DMS53 (cell line): Measurements from ENCODE around the gene CAPN13.

ENCODE experiments used
- DNase-seq: peaks from one replicate; lab custom pipeline; 2025; lab: John Stamatoyannopoulos, UW

The CAPN13 gene

DNA sequence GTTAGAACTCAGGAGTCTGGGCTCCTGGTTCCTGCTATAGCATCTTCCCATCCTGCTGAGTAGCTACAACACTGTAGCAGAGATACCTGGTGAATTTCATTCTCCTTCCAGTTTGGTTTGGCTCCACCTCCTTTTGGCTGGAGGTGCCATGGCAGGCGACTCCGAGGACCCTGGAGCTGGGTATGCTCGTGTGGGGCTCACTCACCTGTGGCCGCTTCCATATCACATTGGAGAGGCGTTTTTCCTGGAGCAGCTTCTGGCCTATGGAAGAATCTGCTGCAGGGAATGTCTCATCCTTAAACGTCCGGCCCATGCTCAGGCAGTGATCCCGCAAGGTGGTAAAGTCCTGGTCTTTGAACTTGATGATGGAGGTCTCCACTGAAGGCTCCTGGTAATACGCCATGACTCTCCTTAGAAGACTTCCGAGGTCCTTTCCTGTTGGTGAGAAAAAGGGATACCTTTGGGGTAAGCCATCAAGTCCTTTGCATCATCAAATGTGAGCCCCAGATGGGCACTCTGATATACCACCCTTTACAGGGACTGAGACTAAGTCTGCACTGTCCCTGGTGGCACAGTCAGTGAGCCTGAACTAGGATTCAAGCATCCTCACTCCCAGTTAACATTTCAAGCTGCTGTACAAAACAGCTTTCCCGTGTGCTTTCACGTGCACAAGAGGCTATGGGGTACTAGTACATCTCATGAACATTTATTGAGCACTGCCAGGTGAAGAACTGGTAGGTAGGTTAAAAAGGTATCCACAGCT lies 20.1 kb downstream of the CAPN13 start:
- no peak for DNase-seq

GRCh38 chr2:30784682-30785081 lies 22.6 kb downstream of the CAPN13 start:
- DNase-seq = no peak

DNA sequence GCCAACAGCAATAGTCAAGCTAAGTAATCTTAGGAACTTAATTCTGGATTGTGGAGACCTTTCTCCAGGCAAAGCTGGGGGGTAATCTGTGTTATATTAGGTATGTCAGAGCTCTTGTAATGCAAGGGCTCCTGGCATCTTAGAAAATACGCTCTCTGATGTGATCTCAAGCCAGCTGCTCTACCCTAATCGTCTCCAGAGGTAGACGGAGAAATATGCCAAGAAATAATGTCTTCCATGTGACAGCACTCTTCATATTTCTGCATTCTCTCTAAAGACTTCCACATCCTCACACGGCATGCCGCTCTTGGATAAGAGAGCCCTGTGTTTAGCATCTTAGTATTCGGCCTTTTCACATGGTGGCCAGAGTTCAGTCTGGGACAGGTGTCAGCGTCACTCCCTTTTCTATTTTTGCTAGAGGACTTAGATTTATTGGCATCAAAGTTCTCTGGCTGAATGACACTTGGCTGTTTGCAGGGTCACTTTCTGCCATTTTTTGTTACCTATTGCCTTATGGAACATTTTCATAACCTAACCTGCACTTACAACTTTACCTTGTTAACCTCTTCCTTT lies 25.2 kb downstream of the CAPN13 start:
- DNase-seq = no peak

GRCh38 chr2:30781451-30781850 lies 25.8 kb downstream of the CAPN13 start:
- DNase-seq = no peak

DNA sequence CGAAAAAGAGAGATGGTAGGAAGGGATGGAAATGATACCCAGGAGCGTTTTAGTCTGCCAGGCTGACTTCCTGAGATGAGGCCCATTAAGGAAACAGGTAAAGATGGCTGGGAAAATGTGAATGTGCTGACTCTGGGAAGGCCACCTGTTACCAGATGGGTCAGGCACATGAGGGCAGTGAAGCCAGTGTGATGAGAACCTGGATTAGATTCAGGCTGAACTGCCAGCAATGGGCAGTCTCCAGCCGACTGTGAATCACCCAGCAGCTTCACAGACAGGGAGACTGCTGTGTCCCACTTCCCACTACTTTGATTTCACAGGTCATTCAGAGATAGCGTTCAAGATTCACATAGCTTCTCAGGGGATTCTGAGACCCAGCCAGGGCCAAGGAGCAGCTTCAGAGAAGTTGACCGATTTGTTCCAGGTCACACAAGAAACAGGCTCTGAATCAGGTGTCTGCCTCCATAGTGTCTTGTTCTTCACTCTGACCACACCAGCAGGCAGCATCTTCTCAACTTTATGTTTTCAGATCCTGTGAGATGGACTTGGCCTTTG lies 26.4 kb downstream of the CAPN13 start:
- DNase-seq = no peak

- DNase-seq = no peak
Observed at GRCh38 chr2:30778611-30779010, 28.6 kb downstream of the CAPN13 start.

GRCh38 chr2:30777661-30778505 lies 29.4 kb downstream of the CAPN13 start:
- no peak for DNase-seq

DNA sequence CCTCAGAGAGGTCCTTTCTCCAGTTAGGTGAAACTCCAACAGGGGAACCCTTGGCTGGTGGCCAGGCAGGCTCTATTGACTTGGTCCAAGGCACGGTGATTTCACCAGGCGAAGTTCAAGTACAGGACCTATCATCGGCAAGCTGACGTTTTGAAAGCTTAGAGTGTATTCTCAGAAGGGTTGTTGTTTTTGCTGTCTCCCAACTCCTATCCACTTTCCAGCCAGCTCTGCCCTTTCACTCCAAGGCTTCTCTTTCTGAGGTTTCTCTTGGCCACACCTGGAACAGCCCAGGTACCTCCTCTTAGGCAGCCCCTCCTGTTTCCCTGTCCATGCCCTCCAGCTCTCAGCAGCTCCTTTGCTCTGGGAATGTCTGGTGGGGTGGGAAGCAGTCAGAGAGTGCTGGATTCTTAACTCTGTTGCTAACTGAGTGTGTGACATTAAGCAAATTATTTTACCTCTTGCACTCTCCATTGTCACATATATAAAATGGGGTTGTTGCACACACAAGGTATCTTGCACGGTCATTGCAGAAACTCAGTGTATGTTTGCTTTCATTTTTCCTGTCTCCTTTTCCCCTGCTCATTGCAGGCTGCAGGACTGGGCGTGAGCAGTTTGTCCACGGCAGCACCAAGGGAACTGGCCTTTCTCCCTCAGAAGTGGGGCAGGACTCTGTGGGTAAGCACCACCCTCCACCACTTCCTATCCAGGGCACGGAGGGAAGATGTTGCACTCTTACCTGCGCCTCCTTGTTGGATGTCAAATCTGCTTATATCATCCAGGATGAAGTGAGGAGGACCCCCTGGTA lies 30.2 kb downstream of the CAPN13 start:
- DNase-seq = peak; percentile 6

GRCh38 chr2:30775833-30776232 lies 31.4 kb downstream of the CAPN13 start:
- DNase-seq = no peak

DNA sequence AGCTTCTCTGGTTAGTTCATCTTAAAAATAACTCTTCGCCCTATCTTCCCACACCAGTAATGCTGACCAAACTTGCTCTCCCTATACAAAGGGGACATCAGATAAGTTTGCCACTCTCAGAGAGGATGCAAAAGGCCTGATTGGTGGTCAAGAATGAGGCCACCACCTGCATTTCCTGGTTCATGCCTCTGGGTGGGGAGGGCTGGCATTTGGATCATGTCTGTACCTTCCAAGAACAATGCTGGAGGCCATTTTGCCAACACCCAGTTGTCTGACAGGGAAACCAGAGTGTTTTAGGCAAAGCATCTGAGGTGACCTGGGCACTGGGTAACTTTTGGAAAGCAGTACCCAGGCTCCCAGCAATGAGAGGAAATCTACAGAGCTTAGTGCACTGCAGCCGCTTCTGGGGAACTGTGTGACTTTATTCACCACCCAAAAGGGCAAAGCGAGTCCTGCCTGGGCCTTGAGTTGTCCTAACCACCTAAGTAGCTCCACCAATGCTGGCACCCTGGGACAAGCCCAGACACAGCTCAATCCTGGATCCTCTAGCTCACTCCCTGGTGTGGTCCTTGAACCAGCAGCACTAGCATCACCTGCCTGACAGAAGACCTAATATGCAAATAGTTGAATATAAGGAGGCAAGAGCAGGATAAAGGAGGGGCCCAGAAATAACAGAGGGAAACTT lies 35.1 kb downstream of the CAPN13 start:
- DNase-seq = no peak

DNA sequence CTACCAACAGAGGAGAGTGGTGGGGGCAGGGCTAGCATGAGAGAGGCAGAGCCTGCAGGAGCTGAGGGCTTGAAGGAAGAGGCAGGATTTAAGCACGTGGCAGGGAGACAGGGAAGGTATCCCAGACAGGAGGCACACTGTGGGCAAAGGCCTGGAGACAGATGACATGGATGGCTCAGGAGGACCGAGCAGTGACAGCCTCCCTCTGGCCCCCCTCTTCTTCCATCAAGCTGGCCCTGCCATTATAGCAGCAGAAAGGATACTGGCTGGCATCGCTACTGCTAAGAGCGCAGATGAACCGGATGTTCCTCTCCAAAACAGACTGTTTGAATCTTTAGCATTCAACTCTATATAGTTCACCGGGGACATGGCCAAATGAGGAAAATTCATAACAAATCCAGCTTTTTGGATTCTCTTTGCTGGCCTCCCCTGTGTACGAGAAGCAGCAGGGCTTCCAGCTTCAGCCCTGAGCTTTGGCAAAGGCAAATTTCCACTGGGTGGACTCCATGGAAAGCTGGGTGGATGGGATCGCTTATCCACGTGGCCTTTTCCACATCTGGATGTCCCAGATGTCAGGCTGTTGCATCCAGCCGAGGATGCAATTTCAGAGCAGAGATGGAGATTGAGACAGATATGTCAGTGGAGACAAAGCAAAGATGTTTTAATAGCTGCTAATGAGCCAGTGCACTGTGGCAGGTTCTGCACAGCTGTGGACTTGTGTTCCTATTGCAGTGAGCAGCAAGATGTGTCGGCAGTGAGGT lies 36.2 kb downstream of the CAPN13 start:
- DNase-seq = no peak

- no peak for DNase-seq
Observed at GRCh38 chr2:30769891-30770462, 37.3 kb downstream of the CAPN13 start.

GRCh38 chr2:30769481-30769780 lies 37.8 kb downstream of the CAPN13 start:
- DNase-seq = no peak

DNA sequence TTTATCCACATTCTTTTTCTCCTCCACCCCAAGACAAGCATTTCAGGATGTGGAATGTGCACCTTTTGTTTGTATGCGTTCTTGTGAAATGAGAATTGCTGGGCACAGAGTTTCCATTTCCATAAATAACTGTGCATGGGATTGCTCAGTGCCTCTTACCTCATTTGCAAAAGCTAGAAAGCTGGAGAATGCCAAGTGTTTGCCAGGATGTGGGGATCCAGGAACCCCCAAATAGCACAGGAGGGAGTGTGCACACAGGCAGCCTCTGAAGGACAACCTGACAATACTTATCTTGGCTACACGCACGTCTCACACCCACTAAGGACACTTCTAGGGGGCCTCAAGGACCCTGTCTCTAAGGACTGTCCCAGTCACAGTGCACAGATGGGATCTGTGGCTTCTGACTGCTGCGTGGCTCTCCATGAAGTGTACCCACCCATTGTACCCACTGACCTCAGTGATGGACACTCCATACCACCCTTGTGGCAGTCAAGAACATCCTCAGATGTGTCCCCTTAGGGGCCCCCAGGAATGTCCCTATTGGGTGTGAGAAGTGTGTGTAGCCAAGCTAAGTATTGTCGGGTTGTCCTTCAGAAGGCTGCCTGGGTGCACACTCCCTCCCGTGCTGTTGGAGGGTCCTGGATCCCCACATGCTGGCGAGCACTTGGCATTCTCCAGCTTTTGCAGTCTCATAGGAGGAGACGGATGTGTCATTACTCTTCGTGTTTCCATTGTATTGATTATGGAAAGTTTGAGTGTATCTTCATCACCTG lies 38.4 kb downstream of the CAPN13 start:
- DNase-seq = no peak

GRCh38 chr2:30768036-30768686 lies 39.1 kb downstream of the CAPN13 start:
- no peak for DNase-seq

- DNase-seq = no peak
Observed at GRCh38 chr2:30766666-30767065, 40.6 kb downstream of the CAPN13 start.

- no peak for DNase-seq
Observed at GRCh38 chr2:30765876-30766470, 41.3 kb downstream of the CAPN13 start.

DNA sequence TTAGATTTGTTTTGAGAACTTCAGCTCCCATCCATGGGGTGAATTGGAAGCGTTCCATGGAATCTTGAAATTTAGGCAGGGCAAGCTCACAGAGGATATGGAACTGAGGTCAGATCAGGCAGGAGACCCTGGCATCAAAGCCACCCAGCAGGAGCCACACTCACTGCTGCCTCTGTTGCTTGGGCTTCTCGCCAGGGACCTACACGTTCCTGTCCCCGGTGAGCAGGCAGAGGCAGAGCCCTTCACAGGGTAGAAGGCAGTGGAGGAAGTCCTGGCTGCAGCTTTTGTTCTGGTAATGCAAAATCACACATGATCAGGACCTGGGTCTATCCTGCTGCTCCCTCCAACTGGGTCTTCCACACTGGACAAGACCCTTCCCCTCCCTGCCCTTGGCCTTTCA lies 42.1 kb downstream of the CAPN13 start:
- DNase-seq = no peak
